ENCODE measurements around the gene CDK14.
A peak's percentile ranks its signal among the peaks of the same experiment; 100 is the strongest.
"Not testable (repeated sequence)": the region's sequence is repeated elsewhere in the genome, so short reads cannot be mapped to it uniquely, and the experiment has no call there.

The CDK14 gene

GRCh38 chr7:90791596-90791995, 195.5 kb downstream of the CDK14 start:
- no peak for DNase-seq (ENCODE audit: low read depth)

GRCh38 chr7:90792301-90792700, 196.2 kb downstream of the CDK14 start:
- no peak for DNase-seq (ENCODE audit: low read depth)

GRCh38 chr7:90794234-90794633, 198.1 kb downstream of the CDK14 start:
- not testable (repeated sequence) for DNase-seq (ENCODE audit: low read depth)

- DNase-seq (ENCODE audit: low read depth), result no peak
Observed at GRCh38 chr7:90797596-90797995, 201.5 kb downstream of the CDK14 start.

- DNase-seq (ENCODE audit: low read depth), result no peak
Observed at GRCh38 chr7:90804370-90804769, 208.2 kb downstream of the CDK14 start.

GRCh38 chr7:90815552-90815951, 219.4 kb downstream of the CDK14 start:
- DNase-seq (ENCODE audit: low read depth), result not testable (repeated sequence)

GRCh38 chr7:90816511-90817142, 220.5 kb downstream of the CDK14 start:
- peak; percentile 94 for DNase-seq (ENCODE audit: low read depth)

- no peak for DNase-seq (ENCODE audit: low read depth)
Observed at GRCh38 chr7:90817151-90817550, 221.0 kb downstream of the CDK14 start.

- no peak for DNase-seq (ENCODE audit: low read depth)
Observed at GRCh38 chr7:90817846-90818245, 221.7 kb downstream of the CDK14 start.

GRCh38 chr7:90818341-90818740, 222.2 kb downstream of the CDK14 start:
- DNase-seq (ENCODE audit: low read depth), result no peak

- no peak for DNase-seq (ENCODE audit: low read depth)
Observed at GRCh38 chr7:90821961-90822620, 226.0 kb downstream of the CDK14 start.

- peak; percentile 69 for DNase-seq (ENCODE audit: low read depth)
Observed at GRCh38 chr7:90824386-90825307, 228.5 kb downstream of the CDK14 start.

- peak; percentile 80 for DNase-seq (ENCODE audit: low read depth)
Observed at GRCh38 chr7:90825779-90826178, 229.7 kb downstream of the CDK14 start.

GRCh38 chr7:90828601-90829000, 232.5 kb downstream of the CDK14 start:
- no peak for DNase-seq (ENCODE audit: low read depth)

- DNase-seq (ENCODE audit: low read depth), result no peak
Observed at GRCh38 chr7:90830308-90830707, 234.2 kb downstream of the CDK14 start.

- DNase-seq (ENCODE audit: low read depth), result no peak
Observed at GRCh38 chr7:90832726-90833125, 236.6 kb downstream of the CDK14 start.

- DNase-seq (ENCODE audit: low read depth), result no peak
Observed at GRCh38 chr7:90833443-90833842, 237.3 kb downstream of the CDK14 start.

- no peak for DNase-seq (ENCODE audit: low read depth)
Observed at GRCh38 chr7:90834771-90835170, 238.7 kb downstream of the CDK14 start.

- no peak for DNase-seq (ENCODE audit: low read depth)
Observed at GRCh38 chr7:90835861-90836260, 239.7 kb downstream of the CDK14 start.

GRCh38 chr7:90836937-90837336, 240.8 kb downstream of the CDK14 start:
- DNase-seq (ENCODE audit: low read depth), result no peak

- DNase-seq (ENCODE audit: low read depth), result no peak
Observed at GRCh38 chr7:90838799-90839198, 242.7 kb downstream of the CDK14 start.

- no peak for DNase-seq (ENCODE audit: low read depth)
Observed at GRCh38 chr7:90839316-90839715, 243.2 kb downstream of the CDK14 start.
